B cell (primary cell): ENCODE measurements around the gene ZBTB12. TPM values are rescaled to one million over a fixed set of nuclear protein-coding genes. Genes with fewer than 3 reads are reported as not detected.

Source experiments
- ATAC-seq: fragments of 200-7000 bp; cut with Tn5 transposase; one replicate; pipeline ENCODE4 v1.10.0; 2021; ENCODE audit warnings: low read depth, mild to moderate bottlenecking, moderate number of reproducible peaks, moderate library complexity
- CTCF ChIA-PET: fragments of 350-600 bp; sonication (Branson Sonifier 250); formaldehyde crosslinking; loops from one replicate; lab custom pipeline; 2021; ENCODE audit warnings: antibody characterized with exemption, inconsistent platforms; lab: Charles Lee
- POLR2A ChIA-PET: fragments of 350-600 bp; sonication (Branson Sonifier 250); formaldehyde crosslinking; loops from one replicate; lab custom pipeline; 2021; ENCODE audit warnings: antibody characterized with exemption; lab: Charles Lee
- DNase-seq: peaks from one replicate; pipeline ENCODE4 v3.0.0; 2013
- H2AFZ ChIP-seq: 2 replicates; pipeline ENCODE4 v1.6.1; 2012; ENCODE audit warnings: mild to moderate bottlenecking, low read depth, low read length; ENCODE audit not compliant: insufficient read depth, poor library complexity, severe bottlenecking
- H3K27ac ChIP-seq, 2 donors: 1 replicate in 1 of 2; 2 replicates in 1 of 2; pipeline ENCODE4 v1.5.1; 2012 to 2013; ENCODE audit warnings: low read length in 2 of 2, mild to moderate bottlenecking in 2 of 2, moderate library complexity in 1 of 2
- H3K27me3 ChIP-seq, 4 experiments: fragments of 200-600 bp in 1 of 4; sonication (generic) in 1 of 4; replicated peaks in 1 of 4; 1 replicate in 2 of 4; 2 replicates in 2 of 4; pipeline versions ENCODE4 v1.6.1 to v1.7.0; 2013 to 2016; ENCODE audit warnings: low read length in 3 of 4, mild to moderate bottlenecking in 2 of 4, mixed read lengths in 1 of 4, moderate library complexity in 1 of 4; ENCODE audit not compliant: insufficient read depth in 4 of 4, control insufficient read depth in 3 of 4; ENCODE audit errors: control extremely low read depth in 1 of 4
- H3K36me3 ChIP-seq, 2 experiments: replicated peaks in 1 of 2; 1 replicate in 1 of 2; 2 replicates in 1 of 2; pipeline versions ENCODE4 v1.6.1 to v1.7.1; 2013; ENCODE audit warnings: low read length in 1 of 2; ENCODE audit not compliant: insufficient read depth in 2 of 2, control insufficient read depth in 1 of 2; ENCODE audit errors: control extremely low read depth in 1 of 2, extremely low read depth in 1 of 2
- H3K4me1 ChIP-seq, 2 donors: fragments of 200-600 bp in 1 of 2; sonication (generic) in 1 of 2; 1 replicate in 1 of 2; 2 replicates in 1 of 2; pipeline versions ENCODE4 v1.5.1 to v1.6.1; 2013 to 2017; ENCODE audit warnings: low read length in 2 of 2; ENCODE audit not compliant: control insufficient read depth in 2 of 2, insufficient read depth in 2 of 2
- H3K4me2 ChIP-seq: replicated peaks from 2 replicates; pipeline ENCODE3; 2012; ENCODE audit warnings: mild to moderate bottlenecking, low read depth, low read length; ENCODE audit not compliant: poor library complexity, severe bottlenecking
- H3K4me3 ChIP-seq, 5 experiments: fragments of 200-600 bp in 1 of 5; sonication (generic) in 1 of 5; 1 replicate in 3 of 5; 2 replicates in 2 of 5; pipeline versions ENCODE4 v1.5.1 to v1.7.0; 2011 to 2016; ENCODE audit warnings: low read length in 4 of 5, mild to moderate bottlenecking in 4 of 5, low read depth in 2 of 5, control low read depth in 1 of 5, moderate library complexity in 1 of 5; ENCODE audit not compliant: insufficient read depth in 1 of 5; ENCODE audit errors: control extremely low read depth in 1 of 5, extremely low read depth in 1 of 5
- H3K79me2 ChIP-seq: fragments of 200-600 bp; sonication (generic); one replicate; pipeline ENCODE4 v1.6.0; 2016; ENCODE audit warnings: low read length; ENCODE audit not compliant: control insufficient read depth, insufficient read depth
- H3K9ac ChIP-seq: fragments of 200-600 bp; sonication (generic); 2 replicates; pipeline ENCODE4 v1.6.1; 2017; ENCODE audit warnings: mild to moderate bottlenecking, low read length, moderate library complexity
- H3K9me3 ChIP-seq, 3 donors: one replicate each; pipeline versions ENCODE4 v1.6.1 to v1.7.1; 2013; ENCODE audit warnings: low read length in 2 of 3; ENCODE audit not compliant: control insufficient read depth in 2 of 3, insufficient read depth in 1 of 3; ENCODE audit errors: control extremely low read depth in 1 of 3
- H4K20me1 ChIP-seq: 2 replicates; pipeline ENCODE4 v1.6.0; 2012; ENCODE audit warnings: mild to moderate bottlenecking, low read length; ENCODE audit not compliant: insufficient read depth, control insufficient read depth, poor library complexity, severe bottlenecking
- H3K27ac Mint-ChIP-seq: one replicate; pipeline ENCODE4 v1.8.0; 2021; ENCODE audit warnings: mixed read lengths
- H3K27me3 Mint-ChIP-seq: one replicate; pipeline ENCODE4 v1.8.0; 2021; ENCODE audit warnings: mixed read lengths
- H3K4me1 Mint-ChIP-seq: one replicate; pipeline ENCODE4 v1.8.0; 2021; ENCODE audit warnings: mixed read lengths
- H3K4me3 Mint-ChIP-seq: one replicate; pipeline ENCODE4 v1.8.0; 2021; ENCODE audit warnings: mixed read lengths
- H3K9me3 Mint-ChIP-seq: one replicate; pipeline ENCODE4 v1.8.0; 2022; ENCODE audit warnings: mixed read lengths; ENCODE audit not compliant: insufficient read depth
- CTCF ChIP-seq: fragments of 200-600 bp; IDR thresholded peaks from one replicate; pipeline ENCODE4 v1.8.0; 2022; ENCODE audit warnings: antibody characterized with exemption, mild to moderate bottlenecking
- EZH2 ChIP-seq: IDR thresholded peaks from 2 replicates; pipeline ENCODE4 v1.6.1; 2012; ENCODE audit warnings: borderline replicate concordance, low read depth, mild to moderate bottlenecking, moderate library complexity, low read length; ENCODE audit not compliant: insufficient read depth, poor library complexity, severe bottlenecking
- WGBS: methylation state at CpG from one replicate; pipeline ENCODE4 v1.1.5; 2013; ENCODE audit warnings: missing lambda C conversion rate; ENCODE audit not compliant: insufficient coverage; 5-methylcytosine and 5-hydroxymethylcytosine counted together
- intact Hi-C: fragments of 100-400 bp; cut with micrococcal nuclease; formaldehyde crosslinking; loops from one replicate; pipeline ENCODE4 v1.10.0; 2022
- polyA plus RNA-seq: library from polyadenylated mRNA; depleted of rRNA; stranded (reverse); fragments of >200 nt; gene quantifications from 2 replicates; pipeline ENCODE4 v1.2.3, GENCODE V29; 2012
- total RNA-seq, 2 donors: library from RNA; stranded (reverse); fragments of 120-200 nt in 1 of 2; gene quantifications; 1 replicate in 1 of 2; 2 replicates in 1 of 2; pipeline versions ENCODE4 v1.2.3 to v1.2.4, GENCODE V29; 2013 to 2022

Gene ZBTB12
- total and polyA plus RNA-seq, 2 donors (not counting 1 experiment from before 2014, with no cell fraction given), result 1.4 to 8.9 TPM

- TF ChIP-seq CTCF, result no peak
- no peak for TF ChIP-seq EZH2
- peak overlapping the region; percentile 94 for H3K4me3 Mint-ChIP-seq
- Histone ChIP-seq H3K4me2 (peak overlapping the region; percentile 95), H3K27me3 (no peaks in the 10 kb centered on the region), H3K36me3 (peaks cover 2 to 26% of the 10 kb centered on the region in 2 experiments), H3K4me1 (peaks cover 18 to 23% of the 10 kb centered on the region in 2 donors), H3K4me3 (peak overlapping the region; percentile 69 to 92 (median 85)), H3K27ac (peak overlapping the region in 1 of 2 donors; percentile 91), H4K20me1 (no peaks in the 10 kb centered on the region), H3K79me2 (peaks cover 17% of the 10 kb centered on the region), H3K9me3 (no peaks in the 10 kb centered on the region), H2AFZ (peak overlapping the region; percentile 63), H3K9ac (peak overlapping the region; percentile 79)
- H3K27me3 Mint-ChIP-seq, result no peaks in the 10 kb centered on the region
- peak overlapping the region; percentile 92 for H3K27ac Mint-ChIP-seq
- no peaks in the 10 kb centered on the region for H3K9me3 Mint-ChIP-seq
- intact Hi-C loops, result loop anchor here (1.0 to 10.0 kb wide), 7 partner anchors 28 to 367 kb away; partner anchors contain the start of genes ABHD16A, BAG6, HSPA1A and HSPA1L
- peaks cover 24% of the 10 kb centered on the region for H3K4me1 Mint-ChIP-seq
- DNase-seq, result no peak
- CTCF ChIA-PET, result interaction anchor here (1.0 to 1.4 kb wide), 2 partner anchors 26 to 132 kb away, joined by 5 to 6 read pairs; no protein-coding TSS in a partner anchor
- WGBS, result 53% methylated on average over 16 of the region's 17 CpGs
- POLR2A ChIA-PET, result interaction anchor here (1.0 to 2.5 kb wide), 4 partner anchors 27 to 1437 kb away, joined by 3 to 15 read pairs (median 6); no protein-coding TSS in a partner anchor
- ATAC-seq, result no peak
Observed at GRCh38 chr6:31861919-31862343, 40.0 kb downstream of the ZBTB12 start.

DNA sequence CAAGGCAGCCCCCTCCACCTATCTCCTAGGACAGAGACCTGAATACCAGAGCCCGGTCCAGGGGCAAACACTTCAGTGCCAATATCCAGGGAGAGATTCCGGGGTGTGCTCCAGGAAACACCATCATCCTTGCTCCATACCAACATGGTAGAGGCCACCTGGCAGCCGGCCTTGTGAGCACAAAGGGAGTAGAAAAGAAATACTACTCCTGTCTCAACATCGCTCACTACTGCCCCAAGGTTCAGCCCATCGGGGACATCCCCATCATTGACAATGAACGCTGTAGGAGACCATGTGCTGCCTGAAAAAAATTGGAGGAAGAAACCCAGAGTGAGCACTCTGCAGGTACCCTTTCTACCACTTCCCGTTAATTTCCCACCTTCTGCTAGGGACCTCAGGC lies 40.7 kb downstream of the ZBTB12 start:
- intact Hi-C loops, result loop anchor here (5.0 to 10.0 kb wide), 3 partner anchors 44 to 366 kb away; partner anchors contain the start of genes HSPA1A, HSPA1L, MICB and VARS1
- Mint-ChIP-seq H3K27ac (no peak overlapping the region), H3K9me3 (no peaks in the 10 kb centered on the region), H3K27me3 (no peaks in the 10 kb centered on the region), H3K4me1 (peaks cover 24% of the 10 kb centered on the region), H3K4me3 (peak overlapping the region; percentile 94)
- peaks cover 18 to 23% of the 10 kb centered on the region in 2 donors for H3K4me1 ChIP-seq
- H2AFZ ChIP-seq, result no peak overlapping the region
- no peaks in the 10 kb centered on the region for H3K9me3 ChIP-seq
- TF ChIP-seq EZH2 (no peak), CTCF (no peak)
- no peaks in the 10 kb centered on the region for H4K20me1 ChIP-seq
- peaks cover 2 to 27% of the 10 kb centered on the region in 2 experiments for H3K36me3 ChIP-seq
- DNase-seq, result no peak
- CTCF ChIA-PET, result no interaction called here
- POLR2A ChIA-PET, result no interaction called here
- WGBS, result 98% methylated on average over 5 of the region's 7 CpGs
- ATAC-seq, result no peak
- H3K9ac ChIP-seq, result no peak overlapping the region
- no peak overlapping the region for H3K4me3 ChIP-seq
- H3K79me2 ChIP-seq, result peaks cover 17% of the 10 kb centered on the region
- no peaks in the 10 kb centered on the region for H3K27me3 ChIP-seq
- no peak overlapping the region for H3K4me2 ChIP-seq
- no peak overlapping the region for H3K27ac ChIP-seq
